ENCODE measurements around the gene SBF2.

DNA sequence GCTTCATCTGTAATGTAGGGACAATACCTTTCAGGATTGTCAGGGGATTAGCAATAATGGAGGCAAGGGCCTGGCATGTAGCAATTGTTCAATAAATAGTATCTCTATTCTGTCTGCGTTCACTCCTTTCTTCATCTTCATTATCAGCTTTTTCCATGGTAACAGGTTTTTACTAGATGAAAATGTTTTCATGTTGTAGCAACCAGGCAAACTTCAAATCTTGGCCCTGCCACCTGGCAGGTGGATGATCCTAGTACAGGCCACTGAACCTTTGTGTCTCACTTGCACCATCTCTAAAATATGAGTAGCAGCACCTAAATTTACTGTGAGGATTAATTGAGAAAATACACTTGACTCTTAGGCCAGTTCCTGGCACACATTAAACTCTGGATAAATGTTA, 546.8 kb downstream of the SBF2 start:
- no peak for TF ChIP-seq POLR2AphosphoS5 (IDR thresholded peaks at IDR 0.05; ENCODE audit: low read depth)
- TF ChIP-seq, protein P1, sequence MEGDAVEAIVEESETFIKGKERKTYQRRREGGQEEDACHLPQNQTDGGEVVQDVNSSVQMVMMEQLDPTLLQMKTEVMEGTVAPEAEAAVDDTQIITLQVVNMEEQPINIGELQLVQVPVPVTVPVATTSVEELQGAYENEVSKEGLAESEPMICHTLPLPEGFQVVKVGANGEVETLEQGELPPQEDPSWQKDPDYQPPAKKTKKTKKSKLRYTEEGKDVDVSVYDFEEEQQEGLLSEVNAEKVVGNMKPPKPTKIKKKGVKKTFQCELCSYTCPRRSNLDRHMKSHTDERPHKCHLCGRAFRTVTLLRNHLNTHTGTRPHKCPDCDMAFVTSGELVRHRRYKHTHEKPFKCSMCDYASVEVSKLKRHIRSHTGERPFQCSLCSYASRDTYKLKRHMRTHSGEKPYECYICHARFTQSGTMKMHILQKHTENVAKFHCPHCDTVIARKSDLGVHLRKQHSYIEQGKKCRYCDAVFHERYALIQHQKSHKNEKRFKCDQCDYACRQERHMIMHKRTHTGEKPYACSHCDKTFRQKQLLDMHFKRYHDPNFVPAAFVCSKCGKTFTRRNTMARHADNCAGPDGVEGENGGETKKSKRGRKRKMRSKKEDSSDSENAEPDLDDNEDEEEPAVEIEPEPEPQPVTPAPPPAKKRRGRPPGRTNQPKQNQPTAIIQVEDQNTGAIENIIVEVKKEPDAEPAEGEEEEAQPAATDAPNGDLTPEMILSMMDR (IDR thresholded peaks at IDR 0.05; ENCODE audit: insufficient read depth, low read length) = no peak
- no peak for TF ChIP-seq GABPA (IDR thresholded peaks at IDR 0.05; ENCODE audit: low read depth)
- TF ChIP-seq, protein P2, sequence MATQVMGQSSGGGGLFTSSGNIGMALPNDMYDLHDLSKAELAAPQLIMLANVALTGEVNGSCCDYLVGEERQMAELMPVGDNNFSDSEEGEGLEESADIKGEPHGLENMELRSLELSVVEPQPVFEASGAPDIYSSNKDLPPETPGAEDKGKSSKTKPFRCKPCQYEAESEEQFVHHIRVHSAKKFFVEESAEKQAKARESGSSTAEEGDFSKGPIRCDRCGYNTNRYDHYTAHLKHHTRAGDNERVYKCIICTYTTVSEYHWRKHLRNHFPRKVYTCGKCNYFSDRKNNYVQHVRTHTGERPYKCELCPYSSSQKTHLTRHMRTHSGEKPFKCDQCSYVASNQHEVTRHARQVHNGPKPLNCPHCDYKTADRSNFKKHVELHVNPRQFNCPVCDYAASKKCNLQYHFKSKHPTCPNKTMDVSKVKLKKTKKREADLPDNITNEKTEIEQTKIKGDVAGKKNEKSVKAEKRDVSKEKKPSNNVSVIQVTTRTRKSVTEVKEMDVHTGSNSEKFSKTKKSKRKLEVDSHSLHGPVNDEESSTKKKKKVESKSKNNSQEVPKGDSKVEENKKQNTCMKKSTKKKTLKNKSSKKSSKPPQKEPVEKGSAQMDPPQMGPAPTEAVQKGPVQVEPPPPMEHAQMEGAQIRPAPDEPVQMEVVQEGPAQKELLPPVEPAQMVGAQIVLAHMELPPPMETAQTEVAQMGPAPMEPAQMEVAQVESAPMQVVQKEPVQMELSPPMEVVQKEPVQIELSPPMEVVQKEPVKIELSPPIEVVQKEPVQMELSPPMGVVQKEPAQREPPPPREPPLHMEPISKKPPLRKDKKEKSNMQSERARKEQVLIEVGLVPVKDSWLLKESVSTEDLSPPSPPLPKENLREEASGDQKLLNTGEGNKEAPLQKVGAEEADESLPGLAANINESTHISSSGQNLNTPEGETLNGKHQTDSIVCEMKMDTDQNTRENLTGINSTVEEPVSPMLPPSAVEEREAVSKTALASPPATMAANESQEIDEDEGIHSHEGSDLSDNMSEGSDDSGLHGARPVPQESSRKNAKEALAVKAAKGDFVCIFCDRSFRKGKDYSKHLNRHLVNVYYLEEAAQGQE (IDR thresholded peaks at IDR 0.05; ENCODE audit: insufficient replicate concordance, low read depth) = no peak
- TF ChIP-seq SPI1 (IDR thresholded peaks at IDR 0.05; ENCODE audit: borderline replicate concordance, low read depth) = no peak
